HL-60 (cell line): ENCODE data around the gene CDH15.

ENCODE experiments used
- SPI1 ChIP-seq: IDR thresholded peaks from 2 replicates; pipeline ENCODE4 v1.6.1; 2012; ENCODE audit warnings: low read depth, mild to moderate bottlenecking, borderline replicate concordance
- TF ChIP-seq, protein P1 (sequence below): IDR thresholded peaks from one replicate; pipeline ENCODE4 v1.5.1; 2011; ENCODE audit warnings: low read length, control low read depth, inconsistent platforms; ENCODE audit not compliant: insufficient read depth

DNA sequence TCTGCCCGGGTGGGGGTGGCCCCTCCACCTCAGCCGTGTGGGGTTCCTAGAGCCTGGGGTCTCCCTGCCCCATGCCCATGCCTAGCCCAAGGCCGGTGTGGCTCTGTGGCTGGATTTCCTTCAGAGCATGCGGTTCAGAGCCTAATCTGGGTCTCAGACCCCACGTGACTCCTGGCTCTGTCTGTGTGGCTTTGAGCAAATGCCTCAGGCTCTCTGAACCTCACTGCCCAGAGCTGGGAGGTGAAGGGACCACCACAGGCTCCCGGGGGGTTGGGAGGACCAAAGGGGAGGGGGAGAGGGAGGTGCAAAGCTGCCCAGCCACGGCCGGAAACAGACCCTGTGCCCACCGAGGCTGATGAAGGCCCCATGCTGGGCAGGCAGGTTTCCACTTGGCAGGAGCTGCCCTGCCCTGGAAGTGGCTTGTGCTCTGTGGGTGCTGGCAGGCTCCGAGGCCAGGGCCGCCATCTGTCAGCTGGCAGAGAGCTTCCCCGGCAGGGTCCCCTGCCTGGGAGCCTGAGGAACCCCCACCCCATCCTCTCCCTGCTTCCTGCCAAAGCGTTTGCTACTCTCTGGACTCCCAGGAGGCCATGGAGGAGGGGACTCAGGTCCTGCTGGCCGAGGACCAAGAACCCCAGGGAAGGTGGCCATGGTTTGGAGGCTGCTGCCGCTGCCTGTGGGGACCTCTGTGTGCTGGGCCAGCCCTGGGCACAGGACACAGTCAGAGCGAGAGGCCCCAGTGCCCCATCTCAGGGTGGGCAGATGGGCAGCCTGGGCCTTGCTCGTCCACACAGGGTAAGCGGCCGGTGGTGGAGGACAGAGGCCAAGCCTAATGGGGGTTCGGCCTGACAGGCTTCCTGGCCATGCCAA lies 4.0 kb downstream of the CDH15 start:
- TF ChIP-seq, protein P1, sequence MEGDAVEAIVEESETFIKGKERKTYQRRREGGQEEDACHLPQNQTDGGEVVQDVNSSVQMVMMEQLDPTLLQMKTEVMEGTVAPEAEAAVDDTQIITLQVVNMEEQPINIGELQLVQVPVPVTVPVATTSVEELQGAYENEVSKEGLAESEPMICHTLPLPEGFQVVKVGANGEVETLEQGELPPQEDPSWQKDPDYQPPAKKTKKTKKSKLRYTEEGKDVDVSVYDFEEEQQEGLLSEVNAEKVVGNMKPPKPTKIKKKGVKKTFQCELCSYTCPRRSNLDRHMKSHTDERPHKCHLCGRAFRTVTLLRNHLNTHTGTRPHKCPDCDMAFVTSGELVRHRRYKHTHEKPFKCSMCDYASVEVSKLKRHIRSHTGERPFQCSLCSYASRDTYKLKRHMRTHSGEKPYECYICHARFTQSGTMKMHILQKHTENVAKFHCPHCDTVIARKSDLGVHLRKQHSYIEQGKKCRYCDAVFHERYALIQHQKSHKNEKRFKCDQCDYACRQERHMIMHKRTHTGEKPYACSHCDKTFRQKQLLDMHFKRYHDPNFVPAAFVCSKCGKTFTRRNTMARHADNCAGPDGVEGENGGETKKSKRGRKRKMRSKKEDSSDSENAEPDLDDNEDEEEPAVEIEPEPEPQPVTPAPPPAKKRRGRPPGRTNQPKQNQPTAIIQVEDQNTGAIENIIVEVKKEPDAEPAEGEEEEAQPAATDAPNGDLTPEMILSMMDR = no peak
- no peak for TF ChIP-seq SPI1
